ENCODE results near the gene SERPINI1. TPM values are rescaled to one million over a fixed set of nuclear protein-coding genes. Genes with fewer than 3 reads are reported as not detected.

Gene SERPINI1
- total and polyA plus RNA-seq, 9 donors = 6.3 to 15.0 (median 9.1) TPM

GRCh38 chr3:167837466-167837865 is 101.9 kb downstream of the SERPINI1 start:
- H3K9me3 ChIP-seq (replicated peaks; ENCODE audit: control insufficient read depth, low read depth, low read length) = no peaks in the 10 kb centered on the region
- no peaks in the 10 kb centered on the region for H3K36me3 ChIP-seq (ENCODE audit: control insufficient read depth, insufficient read depth, low read length)
- no peaks in the 10 kb centered on the region for H3K27me3 ChIP-seq (ENCODE audit: control insufficient read depth, insufficient read depth, low read length)
- H3K4me1 ChIP-seq (ENCODE audit: control insufficient read depth, insufficient read depth, low read length) = no peaks in the 10 kb centered on the region
- H3K27ac ChIP-seq (ENCODE audit: low read length) = no peak overlapping the region
- no peak overlapping the region for H3K4me3 ChIP-seq (ENCODE audit: low read length)
- WGBS (ENCODE audit: insufficient coverage) = no CpG with 5 or more reads among the region's 2 CpGs
- DNase-seq = peak; percentile 51

- Histone ChIP-seq H3K4me3 (ENCODE audit: low read length) (no peak overlapping the region), H3K9me3 (replicated peaks; ENCODE audit: control insufficient read depth, low read depth, low read length) (no peaks in the 10 kb centered on the region), H3K27me3 (ENCODE audit: control insufficient read depth, insufficient read depth, low read length) (no peaks in the 10 kb centered on the region), H3K27ac (ENCODE audit: low read length) (no peak overlapping the region), H3K36me3 (ENCODE audit: control insufficient read depth, insufficient read depth, low read length) (no peaks in the 10 kb centered on the region), H3K4me1 (ENCODE audit: control insufficient read depth, insufficient read depth, low read length) (no peaks in the 10 kb centered on the region)
- DNase-seq = no peak
- WGBS (ENCODE audit: insufficient coverage) = 43% methylated on average over 2 of the region's 4 CpGs
These were observed 104.1 kb downstream of the SERPINI1 start for GRCh38 chr3:167839460-167840134.

- Histone ChIP-seq H3K4me3 (ENCODE audit: low read length) (no peak overlapping the region), H3K4me1 (ENCODE audit: control insufficient read depth, insufficient read depth, low read length) (no peaks in the 10 kb centered on the region), H3K27ac (ENCODE audit: low read length) (no peak overlapping the region), H3K9me3 (replicated peaks; ENCODE audit: control insufficient read depth, low read depth, low read length) (no peaks in the 10 kb centered on the region), H3K27me3 (ENCODE audit: control insufficient read depth, insufficient read depth, low read length) (no peaks in the 10 kb centered on the region), H3K36me3 (ENCODE audit: control insufficient read depth, insufficient read depth, low read length) (no peaks in the 10 kb centered on the region)
- WGBS (ENCODE audit: insufficient coverage) = 61% methylated on average over 2 of the region's 3 CpGs
- no peak for DNase-seq
These were observed 104.7 kb downstream of the SERPINI1 start for GRCh38 chr3:167840247-167840646.

GRCh38 chr3:167843481-167843880 is 108.0 kb downstream of the SERPINI1 start:
- DNase-seq = no peak
- H3K27me3 ChIP-seq (ENCODE audit: control insufficient read depth, insufficient read depth, low read length) = no peaks in the 10 kb centered on the region
- no peaks in the 10 kb centered on the region for H3K4me1 ChIP-seq (ENCODE audit: control insufficient read depth, insufficient read depth, low read length)
- H3K9me3 ChIP-seq (replicated peaks; ENCODE audit: control insufficient read depth, low read depth, low read length) = no peaks in the 10 kb centered on the region
- no peaks in the 10 kb centered on the region for H3K36me3 ChIP-seq (ENCODE audit: control insufficient read depth, insufficient read depth, low read length)
- no peak overlapping the region for H3K27ac ChIP-seq (ENCODE audit: low read length)
- no peak overlapping the region for H3K4me3 ChIP-seq (ENCODE audit: low read length)
- WGBS (ENCODE audit: insufficient coverage) = 50% methylated on average over 1 of the region's 1 CpG

- no peaks in the 10 kb centered on the region for H3K36me3 ChIP-seq (ENCODE audit: control insufficient read depth, insufficient read depth, low read length)
- H3K27me3 ChIP-seq (ENCODE audit: control insufficient read depth, insufficient read depth, low read length) = no peaks in the 10 kb centered on the region
- DNase-seq = no peak
- H3K9me3 ChIP-seq (replicated peaks; ENCODE audit: control insufficient read depth, low read depth, low read length) = no peaks in the 10 kb centered on the region
- WGBS (ENCODE audit: insufficient coverage) = no CpG with 5 or more reads among the region's 2 CpGs
- no peaks in the 10 kb centered on the region for H3K4me1 ChIP-seq (ENCODE audit: control insufficient read depth, insufficient read depth, low read length)
- no peak overlapping the region for H3K27ac ChIP-seq (ENCODE audit: low read length)
- H3K4me3 ChIP-seq (ENCODE audit: low read length) = no peak overlapping the region
These were observed 108.4 kb downstream of the SERPINI1 start for GRCh38 chr3:167843886-167844285.

GRCh38 chr3:167844528-167844927 is 109.0 kb downstream of the SERPINI1 start:
- no peak overlapping the region for H3K27ac ChIP-seq (ENCODE audit: low read length)
- no peaks in the 10 kb centered on the region for H3K4me1 ChIP-seq (ENCODE audit: control insufficient read depth, insufficient read depth, low read length)
- no peaks in the 10 kb centered on the region for H3K9me3 ChIP-seq (replicated peaks; ENCODE audit: control insufficient read depth, low read depth, low read length)
- no peaks in the 10 kb centered on the region for H3K27me3 ChIP-seq (ENCODE audit: control insufficient read depth, insufficient read depth, low read length)
- no peak overlapping the region for H3K4me3 ChIP-seq (ENCODE audit: low read length)
- no peak for DNase-seq
- H3K36me3 ChIP-seq (ENCODE audit: control insufficient read depth, insufficient read depth, low read length) = no peaks in the 10 kb centered on the region

GRCh38 chr3:167851171-167851570 is 115.7 kb downstream of the SERPINI1 start:
- no peak overlapping the region for H3K27ac ChIP-seq (ENCODE audit: low read length)
- no CpG with 5 or more reads among the region's 1 CpG for WGBS (ENCODE audit: insufficient coverage)
- no peaks in the 10 kb centered on the region for H3K4me1 ChIP-seq (ENCODE audit: control insufficient read depth, insufficient read depth, low read length)
- no peak for DNase-seq
- no peaks in the 10 kb centered on the region for H3K9me3 ChIP-seq (replicated peaks; ENCODE audit: control insufficient read depth, low read depth, low read length)
- no peaks in the 10 kb centered on the region for H3K27me3 ChIP-seq (ENCODE audit: control insufficient read depth, insufficient read depth, low read length)
- no peak overlapping the region for H3K4me3 ChIP-seq (ENCODE audit: low read length)
- no peaks in the 10 kb centered on the region for H3K36me3 ChIP-seq (ENCODE audit: control insufficient read depth, insufficient read depth, low read length)

GRCh38 chr3:167851749-167852148 is 116.2 kb downstream of the SERPINI1 start:
- no peaks in the 10 kb centered on the region for H3K9me3 ChIP-seq (replicated peaks; ENCODE audit: control insufficient read depth, low read depth, low read length)
- no peak overlapping the region for H3K4me3 ChIP-seq (ENCODE audit: low read length)
- WGBS (ENCODE audit: insufficient coverage) = 76% methylated on average over 3 of the region's 3 CpGs
- no peaks in the 10 kb centered on the region for H3K4me1 ChIP-seq (ENCODE audit: control insufficient read depth, insufficient read depth, low read length)
- no peaks in the 10 kb centered on the region for H3K27me3 ChIP-seq (ENCODE audit: control insufficient read depth, insufficient read depth, low read length)
- no peak for DNase-seq
- H3K27ac ChIP-seq (ENCODE audit: low read length) = no peak overlapping the region
- no peaks in the 10 kb centered on the region for H3K36me3 ChIP-seq (ENCODE audit: control insufficient read depth, insufficient read depth, low read length)

- H3K4me1 ChIP-seq (ENCODE audit: control insufficient read depth, insufficient read depth, low read length) = no peaks in the 10 kb centered on the region
- no peak overlapping the region for H3K27ac ChIP-seq (ENCODE audit: low read length)
- H3K27me3 ChIP-seq (ENCODE audit: control insufficient read depth, insufficient read depth, low read length) = no peaks in the 10 kb centered on the region
- DNase-seq = peak; percentile 69
- no CpG with 5 or more reads among the region's 2 CpGs for WGBS (ENCODE audit: insufficient coverage)
- no peaks in the 10 kb centered on the region for H3K36me3 ChIP-seq (ENCODE audit: control insufficient read depth, insufficient read depth, low read length)
- H3K4me3 ChIP-seq (ENCODE audit: low read length) = no peak overlapping the region
- no peaks in the 10 kb centered on the region for H3K9me3 ChIP-seq (replicated peaks; ENCODE audit: control insufficient read depth, low read depth, low read length)
These were observed 116.7 kb downstream of the SERPINI1 start for GRCh38 chr3:167852216-167852615.

- H3K36me3 ChIP-seq (ENCODE audit: control insufficient read depth, insufficient read depth, low read length) = no peaks in the 10 kb centered on the region
- DNase-seq = no peak
- no peaks in the 10 kb centered on the region for H3K9me3 ChIP-seq (replicated peaks; ENCODE audit: control insufficient read depth, low read depth, low read length)
- H3K27ac ChIP-seq (ENCODE audit: low read length) = no peak overlapping the region
- no peak overlapping the region for H3K4me3 ChIP-seq (ENCODE audit: low read length)
- 60% methylated on average over 1 of the region's 1 CpG for WGBS (ENCODE audit: insufficient coverage)
- H3K27me3 ChIP-seq (ENCODE audit: control insufficient read depth, insufficient read depth, low read length) = no peaks in the 10 kb centered on the region
- no peaks in the 10 kb centered on the region for H3K4me1 ChIP-seq (ENCODE audit: control insufficient read depth, insufficient read depth, low read length)
These were observed 118.5 kb downstream of the SERPINI1 start for GRCh38 chr3:167854063-167854462.

GRCh38 chr3:167854846-167855245 is 119.3 kb downstream of the SERPINI1 start:
- H3K36me3 ChIP-seq (ENCODE audit: control insufficient read depth, insufficient read depth, low read length) = no peaks in the 10 kb centered on the region
- no peaks in the 10 kb centered on the region for H3K27me3 ChIP-seq (ENCODE audit: control insufficient read depth, insufficient read depth, low read length)
- H3K4me3 ChIP-seq (ENCODE audit: low read length) = no peak overlapping the region
- H3K9me3 ChIP-seq (replicated peaks; ENCODE audit: control insufficient read depth, low read depth, low read length) = no peaks in the 10 kb centered on the region
- no peaks in the 10 kb centered on the region for H3K4me1 ChIP-seq (ENCODE audit: control insufficient read depth, insufficient read depth, low read length)
- peak; percentile 48 for DNase-seq
- H3K27ac ChIP-seq (ENCODE audit: low read length) = no peak overlapping the region
